GM12878 (cell line): Measurements from ENCODE around the gene ID3. TPM values are rescaled to one million over a fixed set of nuclear protein-coding genes. Genes with fewer than 3 reads are reported as not detected.

ENCODE experiments used
- BACH1 ChIP-seq: fragments of 450-650 bp; IDR thresholded peaks from 2 replicates; pipeline ENCODE4 v1.6.1; 2017; ENCODE audit warnings: mild to moderate bottlenecking, borderline replicate concordance
- BCL11A ChIP-seq: IDR thresholded peaks from 2 replicates; pipeline ENCODE4 v1.6.1; 2011; ENCODE audit warnings: low read depth, low read length
- FOXM1 ChIP-seq: IDR thresholded peaks from 2 replicates; pipeline ENCODE4 v1.6.1; 2012; ENCODE audit warnings: low read depth, mild to moderate bottlenecking, inconsistent platforms, low read length, moderate library complexity
- HDAC2 ChIP-seq: fragments of 200-600 bp; sonication (generic); IDR thresholded peaks from 2 replicates; pipeline ENCODE4 v1.6.1; 2017
- JUNB ChIP-seq: IDR thresholded peaks from 2 replicates; pipeline ENCODE4 v1.6.1; 2016; ENCODE audit warnings: antibody characterized with exemption, mild to moderate bottlenecking
- MYB ChIP-seq: fragments of 150-350 bp; IDR thresholded peaks from 2 replicates; pipeline ENCODE4 v1.6.1; 2014; ENCODE audit warnings: mild to moderate bottlenecking, low read depth, low read length, borderline replicate concordance
- NRF1 ChIP-seq: conservative IDR thresholded peaks from 2 replicates; pipeline ENCODE4 v1.6.1; 2011; ENCODE audit warnings: mild to moderate bottlenecking, low read depth, low read length, improper control_type of control experiment
- PAX5 ChIP-seq: IDR thresholded peaks from 2 replicates; pipeline ENCODE4 v1.6.1; 2011; ENCODE audit warnings: low read depth, low read length, borderline replicate concordance
- SMAD1 ChIP-seq: fragments of 450-650 bp; IDR thresholded peaks from 2 replicates; pipeline ENCODE4 v1.6.1; 2018; ENCODE audit warnings: mild to moderate bottlenecking, low read depth; ENCODE audit not compliant: partially characterized antibody
- SMC3 ChIP-seq: IDR thresholded peaks from 2 replicates; pipeline ENCODE4 v1.6.1; 2011; ENCODE audit warnings: low read length, improper control_type of control experiment, borderline replicate concordance
- STAT1 ChIP-seq: fragments of 450-650 bp; conservative IDR thresholded peaks from 2 replicates; pipeline ENCODE4 v1.6.1; 2014; ENCODE audit warnings: antibody characterized with exemption, mild to moderate bottlenecking
- YBX1 ChIP-seq: fragments of 450-650 bp; IDR thresholded peaks from 2 replicates; pipeline ENCODE4 v1.6.1; 2016; ENCODE audit warnings: antibody characterized with exemption
- polyA plus RNA-seq, 11 experiments: library from polyadenylated mRNA; depleted of rRNA in 4 of 11; unstranded in 6 of 11; stranded (reverse) in 5 of 11; fragments of >200 nt; fragmentation: Nextera tagmentation in 4 of 11; fragmentation: Illumina TruSeq in 1 of 11; extraction: Ambion mirVana in 4 of 11; extraction: Trizol in 1 of 11; gene quantifications; 1 replicate in 1 of 11; 2 replicates in 10 of 11; pipeline versions ENCODE4 v1.2.1 to v1.2.3, GENCODE V29; 2011 to 2016; ENCODE audit warnings: inconsistent platforms in 2 of 11, missing spikeins in 2 of 11, low read depth in 1 of 11
- total RNA-seq, 4 experiments: library from RNA; depleted of rRNA in 3 of 4; stranded (reverse); fragments of >200 nt in 3 of 4; fragmentation: Illumina TruSeq in 1 of 4; extraction: Trizol in 1 of 4; gene quantifications; 2 replicates each; pipeline versions ENCODE4 v1.2.1 to v1.2.3, GENCODE V29; 2013 to 2021
- TF ChIP-seq, protein P1 (sequence below): fragments of 450-650 bp; IDR thresholded peaks from 2 replicates; pipeline ENCODE4 v1.6.1; 2016; ENCODE audit warnings: mild to moderate bottlenecking
- TF ChIP-seq, protein P2 (sequence below): fragments of 150-350 bp; IDR thresholded peaks from 2 replicates; pipeline ENCODE4 v1.6.1; 2014; ENCODE audit warnings: mild to moderate bottlenecking, low read depth, low read length
- TF ChIP-seq, protein P3 (sequence below): IDR thresholded peaks from 2 replicates; pipeline ENCODE4 v1.6.1; 2012; ENCODE audit warnings: low read depth, low read length, improper control_type of control experiment
- TF ChIP-seq, protein P4 (sequence below): fragments of 150-350 bp; IDR thresholded peaks from 2 replicates; pipeline ENCODE4 v1.6.1; 2016; ENCODE audit warnings: low read depth, low read length
- TF ChIP-seq, protein P5 (sequence below): fragments of 450-650 bp; IDR thresholded peaks from 2 replicates; pipeline ENCODE4 v1.6.1; 2017; ENCODE audit warnings: borderline replicate concordance
- TF ChIP-seq, protein P6 (sequence below): fragments of 450-650 bp; IDR thresholded peaks from 2 replicates; pipeline ENCODE4 v1.6.1; 2017; ENCODE audit warnings: mild to moderate bottlenecking, moderate library complexity

ID3 gene
- total and polyA plus RNA-seq, 10 of the 15 experiments (the other 5 are each of a cell fraction or from before 2014, with no cell fraction given): 42.7 to 475 (median 207) TPM

DNA sequence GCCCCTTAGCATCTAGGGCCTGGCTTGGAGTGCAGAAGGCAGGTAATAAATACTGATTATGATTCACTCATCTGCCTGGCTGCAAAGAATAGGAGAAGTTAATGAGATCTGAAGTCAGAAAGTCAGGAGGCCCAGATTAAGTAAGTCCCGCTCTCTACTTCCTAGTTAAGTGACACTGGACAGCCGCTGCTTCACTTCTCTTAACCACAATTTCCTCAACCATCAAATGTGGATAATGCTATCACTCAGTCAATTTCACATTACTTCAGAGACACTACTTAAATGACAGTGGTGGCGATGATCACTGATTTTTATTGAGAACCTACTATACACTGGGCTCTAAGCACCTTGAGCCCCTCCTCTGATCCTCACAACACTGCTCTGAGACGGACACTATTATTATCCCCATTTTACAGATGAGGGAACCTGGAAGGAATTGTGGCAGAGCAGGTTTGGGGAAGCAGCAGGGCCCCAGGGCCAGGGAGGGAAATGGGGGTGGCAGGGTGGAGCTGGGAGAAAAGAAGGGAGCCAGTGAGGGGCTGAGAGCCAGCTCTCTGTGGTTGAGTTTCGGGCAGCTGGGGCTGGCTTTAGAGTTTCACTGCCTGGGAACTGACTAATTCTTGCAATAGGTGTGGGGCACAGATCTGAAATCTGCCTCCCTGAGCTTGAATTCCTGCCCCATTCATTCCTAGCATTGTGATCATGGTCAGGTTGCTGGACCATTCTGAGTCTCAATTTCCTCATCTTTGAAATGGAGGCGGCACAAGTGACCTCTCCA is 25.9 kb downstream of the ID3 start (continued):
- TF ChIP-seq SMAD1: no peak
- TF ChIP-seq YBX1: no peak
- TF ChIP-seq, protein P1, sequence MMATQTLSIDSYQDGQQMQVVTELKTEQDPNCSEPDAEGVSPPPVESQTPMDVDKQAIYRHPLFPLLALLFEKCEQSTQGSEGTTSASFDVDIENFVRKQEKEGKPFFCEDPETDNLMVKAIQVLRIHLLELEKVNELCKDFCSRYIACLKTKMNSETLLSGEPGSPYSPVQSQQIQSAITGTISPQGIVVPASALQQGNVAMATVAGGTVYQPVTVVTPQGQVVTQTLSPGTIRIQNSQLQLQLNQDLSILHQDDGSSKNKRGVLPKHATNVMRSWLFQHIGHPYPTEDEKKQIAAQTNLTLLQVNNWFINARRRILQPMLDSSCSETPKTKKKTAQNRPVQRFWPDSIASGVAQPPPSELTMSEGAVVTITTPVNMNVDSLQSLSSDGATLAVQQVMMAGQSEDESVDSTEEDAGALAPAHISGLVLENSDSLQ: 0 out of 2 replicates have a peak, but pooled peaks have one; percentile 29
- TF ChIP-seq HDAC2: no peak
- no peak for TF ChIP-seq SMC3
- TF ChIP-seq, protein P2, sequence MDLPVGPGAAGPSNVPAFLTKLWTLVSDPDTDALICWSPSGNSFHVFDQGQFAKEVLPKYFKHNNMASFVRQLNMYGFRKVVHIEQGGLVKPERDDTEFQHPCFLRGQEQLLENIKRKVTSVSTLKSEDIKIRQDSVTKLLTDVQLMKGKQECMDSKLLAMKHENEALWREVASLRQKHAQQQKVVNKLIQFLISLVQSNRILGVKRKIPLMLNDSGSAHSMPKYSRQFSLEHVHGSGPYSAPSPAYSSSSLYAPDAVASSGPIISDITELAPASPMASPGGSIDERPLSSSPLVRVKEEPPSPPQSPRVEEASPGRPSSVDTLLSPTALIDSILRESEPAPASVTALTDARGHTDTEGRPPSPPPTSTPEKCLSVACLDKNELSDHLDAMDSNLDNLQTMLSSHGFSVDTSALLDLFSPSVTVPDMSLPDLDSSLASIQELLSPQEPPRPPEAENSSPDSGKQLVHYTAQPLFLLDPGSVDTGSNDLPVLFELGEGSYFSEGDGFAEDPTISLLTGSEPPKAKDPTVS: no peak
- TF ChIP-seq, protein P3, sequence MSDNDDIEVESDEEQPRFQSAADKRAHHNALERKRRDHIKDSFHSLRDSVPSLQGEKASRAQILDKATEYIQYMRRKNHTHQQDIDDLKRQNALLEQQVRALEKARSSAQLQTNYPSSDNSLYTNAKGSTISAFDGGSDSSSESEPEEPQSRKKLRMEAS: no peak
- TF ChIP-seq PAX5: no peak
- TF ChIP-seq BACH1: no peak
- TF ChIP-seq, protein P4, sequence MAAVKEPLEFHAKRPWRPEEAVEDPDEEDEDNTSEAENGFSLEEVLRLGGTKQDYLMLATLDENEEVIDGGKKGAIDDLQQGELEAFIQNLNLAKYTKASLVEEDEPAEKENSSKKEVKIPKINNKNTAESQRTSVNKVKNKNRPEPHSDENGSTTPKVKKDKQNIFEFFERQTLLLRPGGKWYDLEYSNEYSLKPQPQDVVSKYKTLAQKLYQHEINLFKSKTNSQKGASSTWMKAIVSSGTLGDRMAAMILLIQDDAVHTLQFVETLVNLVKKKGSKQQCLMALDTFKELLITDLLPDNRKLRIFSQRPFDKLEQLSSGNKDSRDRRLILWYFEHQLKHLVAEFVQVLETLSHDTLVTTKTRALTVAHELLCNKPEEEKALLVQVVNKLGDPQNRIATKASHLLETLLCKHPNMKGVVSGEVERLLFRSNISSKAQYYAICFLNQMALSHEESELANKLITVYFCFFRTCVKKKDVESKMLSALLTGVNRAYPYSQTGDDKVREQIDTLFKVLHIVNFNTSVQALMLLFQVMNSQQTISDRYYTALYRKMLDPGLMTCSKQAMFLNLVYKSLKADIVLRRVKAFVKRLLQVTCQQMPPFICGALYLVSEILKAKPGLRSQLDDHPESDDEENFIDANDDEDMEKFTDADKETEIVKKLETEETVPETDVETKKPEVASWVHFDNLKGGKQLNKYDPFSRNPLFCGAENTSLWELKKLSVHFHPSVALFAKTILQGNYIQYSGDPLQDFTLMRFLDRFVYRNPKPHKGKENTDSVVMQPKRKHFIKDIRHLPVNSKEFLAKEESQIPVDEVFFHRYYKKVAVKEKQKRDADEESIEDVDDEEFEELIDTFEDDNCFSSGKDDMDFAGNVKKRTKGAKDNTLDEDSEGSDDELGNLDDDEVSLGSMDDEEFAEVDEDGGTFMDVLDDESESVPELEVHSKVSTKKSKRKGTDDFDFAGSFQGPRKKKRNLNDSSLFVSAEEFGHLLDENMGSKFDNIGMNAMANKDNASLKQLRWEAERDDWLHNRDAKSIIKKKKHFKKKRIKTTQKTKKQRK: no peak
- TF ChIP-seq, protein P5, sequence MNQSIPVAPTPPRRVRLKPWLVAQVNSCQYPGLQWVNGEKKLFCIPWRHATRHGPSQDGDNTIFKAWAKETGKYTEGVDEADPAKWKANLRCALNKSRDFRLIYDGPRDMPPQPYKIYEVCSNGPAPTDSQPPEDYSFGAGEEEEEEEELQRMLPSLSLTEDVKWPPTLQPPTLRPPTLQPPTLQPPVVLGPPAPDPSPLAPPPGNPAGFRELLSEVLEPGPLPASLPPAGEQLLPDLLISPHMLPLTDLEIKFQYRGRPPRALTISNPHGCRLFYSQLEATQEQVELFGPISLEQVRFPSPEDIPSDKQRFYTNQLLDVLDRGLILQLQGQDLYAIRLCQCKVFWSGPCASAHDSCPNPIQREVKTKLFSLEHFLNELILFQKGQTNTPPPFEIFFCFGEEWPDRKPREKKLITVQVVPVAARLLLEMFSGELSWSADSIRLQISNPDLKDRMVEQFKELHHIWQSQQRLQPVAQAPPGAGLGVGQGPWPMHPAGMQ: no peak
- TF ChIP-seq, protein P6, sequence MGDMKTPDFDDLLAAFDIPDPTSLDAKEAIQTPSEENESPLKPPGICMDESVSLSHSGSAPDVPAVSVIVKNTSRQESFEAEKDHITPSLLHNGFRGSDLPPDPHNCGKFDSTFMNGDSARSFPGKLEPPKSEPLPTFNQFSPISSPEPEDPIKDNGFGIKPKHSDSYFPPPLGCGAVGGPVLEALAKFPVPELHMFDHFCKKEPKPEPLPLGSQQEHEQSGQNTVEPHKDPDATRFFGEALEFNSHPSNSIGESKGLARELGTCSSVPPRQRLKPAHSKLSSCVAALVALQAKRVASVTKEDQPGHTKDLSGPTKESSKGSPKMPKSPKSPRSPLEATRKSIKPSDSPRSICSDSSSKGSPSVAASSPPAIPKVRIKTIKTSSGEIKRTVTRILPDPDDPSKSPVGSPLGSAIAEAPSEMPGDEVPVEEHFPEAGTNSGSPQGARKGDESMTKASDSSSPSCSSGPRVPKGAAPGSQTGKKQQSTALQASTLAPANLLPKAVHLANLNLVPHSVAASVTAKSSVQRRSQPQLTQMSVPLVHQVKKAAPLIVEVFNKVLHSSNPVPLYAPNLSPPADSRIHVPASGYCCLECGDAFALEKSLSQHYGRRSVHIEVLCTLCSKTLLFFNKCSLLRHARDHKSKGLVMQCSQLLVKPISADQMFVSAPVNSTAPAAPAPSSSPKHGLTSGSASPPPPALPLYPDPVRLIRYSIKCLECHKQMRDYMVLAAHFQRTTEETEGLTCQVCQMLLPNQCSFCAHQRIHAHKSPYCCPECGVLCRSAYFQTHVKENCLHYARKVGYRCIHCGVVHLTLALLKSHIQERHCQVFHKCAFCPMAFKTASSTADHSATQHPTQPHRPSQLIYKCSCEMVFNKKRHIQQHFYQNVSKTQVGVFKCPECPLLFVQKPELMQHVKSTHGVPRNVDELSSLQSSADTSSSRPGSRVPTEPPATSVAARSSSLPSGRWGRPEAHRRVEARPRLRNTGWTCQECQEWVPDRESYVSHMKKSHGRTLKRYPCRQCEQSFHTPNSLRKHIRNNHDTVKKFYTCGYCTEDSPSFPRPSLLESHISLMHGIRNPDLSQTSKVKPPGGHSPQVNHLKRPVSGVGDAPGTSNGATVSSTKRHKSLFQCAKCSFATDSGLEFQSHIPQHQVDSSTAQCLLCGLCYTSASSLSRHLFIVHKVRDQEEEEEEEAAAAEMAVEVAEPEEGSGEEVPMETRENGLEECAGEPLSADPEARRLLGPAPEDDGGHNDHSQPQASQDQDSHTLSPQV: no peak
- peak; percentile 74; the same call in 1 of the 2 replicates for TF ChIP-seq FOXM1
- peak; percentile 96 for TF ChIP-seq JUNB
- TF ChIP-seq NRF1: no peak
- no peak for TF ChIP-seq STAT1
- peak; percentile 63; the same call in 1 of the 2 replicates for TF ChIP-seq BCL11A
- no peak for TF ChIP-seq MYB
